HG03060 (cell line): ENCODE measurements around the gene RPS6KA1.
"Not testable (repeated sequence)": the region's sequence is repeated elsewhere in the genome, so short reads cannot be mapped to it uniquely, and the experiment has no call there.

ENCODE experiments used
- ATAC-seq: cut with Tn5 transposase; IDR thresholded peaks from one replicate; pipeline ENCODE4 v1.9.1; 2021; ENCODE audit warnings: low read depth, moderate number of reproducible peaks; ENCODE audit not compliant: unreplicated experiment

The RPS6KA1 gene

DNA sequence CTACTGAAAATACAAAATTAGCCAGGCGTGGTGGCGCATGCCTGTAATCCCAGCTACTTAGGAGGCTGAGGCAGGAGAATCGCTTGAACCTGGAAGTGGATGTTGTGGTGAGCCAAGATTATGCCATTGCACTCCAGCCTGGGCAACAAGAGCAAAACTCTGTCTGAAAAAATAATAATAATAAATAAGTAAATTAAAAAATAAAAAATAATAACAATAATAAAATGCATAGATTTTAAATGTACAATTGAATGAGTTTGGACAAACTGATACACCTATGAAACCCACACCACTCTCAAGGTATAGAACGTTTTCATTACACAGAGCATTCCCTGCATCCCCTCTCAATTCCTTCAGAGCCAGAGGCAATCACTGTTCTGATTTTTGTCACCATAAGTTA, 55.0 kb downstream of the RPS6KA1 start:
- ATAC-seq: not testable (repeated sequence)

DNA sequence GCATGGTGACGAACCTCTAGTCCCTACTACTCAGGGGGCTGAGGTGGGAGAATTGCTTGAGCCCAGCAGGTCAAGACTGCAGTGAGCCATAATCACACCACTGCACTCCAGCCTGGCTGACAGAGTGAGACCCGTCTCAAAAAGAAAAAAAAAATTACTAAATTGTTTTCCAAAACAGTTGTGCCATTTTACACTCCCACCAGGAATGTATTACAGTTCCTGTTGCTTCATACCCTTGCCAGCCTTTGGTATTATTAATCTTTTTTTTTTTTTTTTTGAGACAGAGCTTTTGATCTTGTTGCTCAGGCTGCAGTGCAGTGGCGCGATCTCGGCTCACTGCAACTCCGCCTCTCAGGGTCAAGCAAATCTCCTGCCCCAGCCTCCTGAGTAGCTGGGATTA, 55.9 kb downstream of the RPS6KA1 start:
- no peak for ATAC-seq

DNA sequence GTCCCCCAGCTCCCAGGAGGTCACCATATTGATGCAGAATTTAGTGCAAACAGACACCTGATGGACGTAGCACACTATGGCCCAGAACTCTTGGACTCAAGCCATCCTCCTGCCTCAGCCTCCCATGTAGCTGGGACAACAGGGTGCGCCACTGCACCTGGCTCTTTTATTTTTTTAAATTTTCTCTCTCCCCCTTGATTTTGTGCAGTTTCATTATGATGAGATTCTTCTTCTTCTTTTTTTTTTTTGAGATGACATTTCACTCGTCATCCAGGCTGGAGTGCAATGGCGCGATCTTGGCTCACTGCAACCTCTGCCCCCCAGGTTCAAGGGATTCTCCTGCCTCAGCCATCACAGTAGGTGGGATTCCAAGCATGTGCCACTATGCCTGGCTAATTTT, 63.8 kb downstream of the RPS6KA1 start:
- no peak for ATAC-seq

DNA sequence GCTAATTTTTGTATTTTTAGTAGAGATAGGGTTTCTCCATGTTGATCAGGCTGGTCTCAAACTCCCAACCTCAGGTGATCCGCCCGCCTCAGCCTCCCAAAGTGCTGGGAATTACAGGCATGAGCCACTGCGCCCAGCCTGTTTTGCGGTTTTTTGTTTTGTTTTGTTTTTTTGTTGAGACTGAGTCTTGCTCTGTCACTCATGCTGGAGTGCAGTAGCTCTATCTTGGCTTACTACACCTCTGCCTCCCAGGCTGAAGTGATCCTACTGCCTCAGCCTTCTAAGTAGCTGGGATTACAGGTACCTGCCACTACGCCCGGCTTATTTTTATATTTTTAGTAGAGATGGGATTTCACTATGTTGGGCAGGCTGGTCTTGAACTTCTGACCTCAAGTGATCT, 65.0 kb downstream of the RPS6KA1 start:
- not testable (repeated sequence) for ATAC-seq

DNA sequence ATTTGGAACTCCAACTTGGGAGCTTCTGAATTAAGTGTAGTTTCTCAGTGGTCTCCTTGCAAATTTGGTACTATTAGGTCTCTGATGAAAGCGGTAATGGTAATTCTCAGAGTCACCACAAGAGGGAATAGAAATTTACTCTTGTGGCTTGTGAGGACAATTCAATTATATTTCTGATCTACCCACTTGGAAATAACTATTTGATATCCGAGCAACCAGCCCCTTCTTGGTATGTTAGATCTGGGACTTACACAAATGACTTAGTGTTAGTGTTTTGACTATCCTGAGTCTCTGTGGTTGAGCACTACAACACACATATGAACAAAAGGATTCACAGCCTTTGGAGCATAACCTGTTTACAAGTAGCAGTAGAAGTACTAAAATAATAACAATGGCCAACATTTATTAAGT, 68.1 kb downstream of the RPS6KA1 start:
- no peak for ATAC-seq

DNA sequence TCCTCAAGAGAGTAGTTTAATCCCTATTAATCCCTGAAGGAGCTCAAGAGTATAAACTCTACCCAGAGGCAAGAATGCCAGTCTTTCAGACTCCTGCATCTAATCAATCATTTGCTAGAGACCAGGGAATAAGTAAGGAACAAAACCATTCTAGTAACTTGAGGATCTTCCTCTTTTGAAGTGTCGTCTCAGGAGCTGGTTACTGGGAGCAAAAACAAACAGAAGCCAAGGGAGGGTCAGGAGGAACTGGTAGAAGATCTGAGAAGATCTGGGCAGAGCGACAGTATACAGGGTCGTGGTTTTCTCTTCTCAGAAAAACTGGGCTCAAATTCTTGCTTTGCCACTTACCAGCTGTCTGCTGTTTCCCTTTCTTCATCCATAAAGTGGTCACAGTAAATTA, 69.3 kb downstream of the RPS6KA1 start:
- no peak for ATAC-seq

DNA sequence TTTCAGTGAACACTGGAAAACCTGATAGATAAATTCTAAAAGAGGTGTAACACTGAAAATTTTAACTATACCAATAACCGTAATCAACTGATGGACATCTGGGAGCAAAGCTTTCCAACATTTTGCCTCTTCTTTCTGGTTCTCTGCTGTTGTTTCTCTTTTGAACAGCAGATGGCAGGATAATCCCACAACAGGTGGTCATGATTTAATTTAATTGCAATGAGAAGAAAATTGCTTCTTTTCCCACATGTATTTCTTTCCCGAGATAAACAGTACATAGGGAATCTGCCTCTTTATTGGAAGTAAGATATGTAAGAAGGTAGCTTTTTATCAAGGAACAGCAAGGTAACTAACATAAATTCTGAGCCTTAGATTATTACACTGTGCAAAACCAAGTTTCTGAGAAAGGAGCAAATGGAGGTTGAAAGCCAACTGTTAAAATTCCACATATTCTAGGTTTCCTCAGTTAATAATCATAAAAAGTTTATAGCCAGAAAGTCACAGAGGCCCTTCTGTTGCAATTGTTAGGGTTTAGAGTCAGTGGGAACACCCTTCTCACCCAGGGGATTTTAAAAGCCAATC, 72.9 kb downstream of the RPS6KA1 start:
- ATAC-seq: no peak

DNA sequence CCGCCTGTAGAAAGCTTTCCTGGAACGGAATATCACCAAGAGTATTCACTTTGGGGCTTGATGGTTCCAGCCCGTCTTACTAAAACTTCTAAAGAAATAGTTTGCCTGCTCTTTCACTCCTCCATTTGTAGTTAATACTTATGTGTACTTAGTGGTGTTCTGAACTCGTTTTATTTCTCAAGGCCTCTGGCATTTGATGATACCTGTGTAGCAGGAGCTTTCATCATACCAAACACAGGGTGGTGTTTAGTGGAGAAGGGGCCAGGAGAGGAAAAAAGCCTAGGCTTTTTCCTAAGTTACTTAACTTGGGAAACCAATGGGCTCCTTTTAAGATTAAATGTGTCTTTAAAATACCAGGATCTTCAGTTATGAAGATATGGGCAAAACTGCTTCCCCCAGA, 74.3 kb downstream of the RPS6KA1 start:
- no peak for ATAC-seq

DNA sequence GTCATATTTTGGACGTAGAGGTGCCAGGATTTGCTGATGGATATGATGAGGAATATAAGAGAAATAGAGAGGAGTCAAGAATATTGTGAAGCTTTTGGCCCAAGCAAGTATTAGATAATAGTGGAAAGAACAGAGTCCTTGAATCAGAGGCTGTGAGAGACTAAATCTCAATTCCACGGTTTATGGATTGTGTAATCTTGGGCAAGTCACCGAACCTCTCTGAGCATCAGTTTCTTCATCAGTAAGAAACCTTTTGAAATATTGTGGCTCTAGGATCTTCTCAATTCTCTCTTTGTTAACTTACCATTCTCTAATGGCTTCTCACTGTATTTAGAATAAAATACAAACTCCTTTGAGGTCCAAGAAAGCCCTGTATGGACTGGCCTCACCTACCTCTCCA, 77.6 kb downstream of the RPS6KA1 start:
- no peak for ATAC-seq

DNA sequence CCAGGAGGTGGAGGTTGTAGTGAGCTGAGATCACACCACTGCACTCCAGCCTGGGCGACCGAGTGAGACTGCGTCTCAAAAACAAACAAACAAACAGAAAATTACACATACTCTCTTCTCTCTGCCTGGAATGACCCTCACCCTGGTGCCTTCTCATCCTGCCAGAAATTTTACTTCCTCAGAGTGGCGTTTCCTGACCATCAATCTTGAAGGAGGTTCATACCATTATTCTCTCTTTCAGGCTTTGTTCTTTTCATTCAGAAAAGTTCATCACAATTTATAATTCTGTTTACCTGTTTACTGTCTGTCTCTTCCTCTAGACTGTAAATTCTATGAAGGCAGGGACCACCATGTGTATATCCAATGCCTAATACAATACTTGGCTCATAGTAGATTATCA, 79.3 kb downstream of the RPS6KA1 start:
- ATAC-seq: no peak

DNA sequence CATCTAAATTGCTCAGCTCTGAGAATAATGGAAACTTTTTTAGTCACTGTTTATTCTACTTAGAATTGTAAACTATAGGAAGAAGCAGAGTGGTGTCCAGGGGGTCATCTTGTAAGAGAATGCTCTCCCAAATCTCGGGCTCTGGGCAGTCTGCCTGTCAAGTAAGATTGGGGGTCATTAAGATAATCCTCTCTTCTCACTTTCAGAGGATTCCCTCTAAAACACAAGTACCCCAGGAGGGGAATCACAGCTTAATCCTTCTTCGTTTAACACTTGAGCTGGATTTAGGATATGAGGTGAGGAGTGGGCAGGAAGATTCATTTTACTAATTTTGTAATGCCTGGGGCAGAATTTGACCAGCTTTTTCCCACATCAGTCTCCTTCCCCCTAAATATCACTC, 81.2 kb downstream of the RPS6KA1 start:
- no peak for ATAC-seq

DNA sequence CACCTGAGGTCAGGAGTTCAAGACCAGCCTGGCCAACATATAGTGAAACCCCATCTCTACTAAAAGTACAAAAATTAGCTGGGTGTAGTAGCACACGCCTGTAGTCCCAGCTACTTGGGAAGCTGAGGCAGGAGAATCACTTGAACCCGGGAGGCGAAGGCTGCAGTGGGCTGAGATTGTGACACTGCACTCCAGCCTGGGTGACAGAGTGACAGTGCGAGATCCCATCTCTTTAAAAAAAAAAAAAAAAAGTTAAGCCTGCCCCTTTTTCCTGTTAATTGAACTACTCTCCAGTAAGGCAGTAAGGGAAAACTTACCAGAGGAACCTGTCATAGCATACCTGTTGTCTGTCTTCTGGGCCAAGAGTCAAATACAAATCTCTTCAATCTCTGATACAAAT, 83.1 kb downstream of the RPS6KA1 start:
- ATAC-seq: not testable (repeated sequence)

DNA sequence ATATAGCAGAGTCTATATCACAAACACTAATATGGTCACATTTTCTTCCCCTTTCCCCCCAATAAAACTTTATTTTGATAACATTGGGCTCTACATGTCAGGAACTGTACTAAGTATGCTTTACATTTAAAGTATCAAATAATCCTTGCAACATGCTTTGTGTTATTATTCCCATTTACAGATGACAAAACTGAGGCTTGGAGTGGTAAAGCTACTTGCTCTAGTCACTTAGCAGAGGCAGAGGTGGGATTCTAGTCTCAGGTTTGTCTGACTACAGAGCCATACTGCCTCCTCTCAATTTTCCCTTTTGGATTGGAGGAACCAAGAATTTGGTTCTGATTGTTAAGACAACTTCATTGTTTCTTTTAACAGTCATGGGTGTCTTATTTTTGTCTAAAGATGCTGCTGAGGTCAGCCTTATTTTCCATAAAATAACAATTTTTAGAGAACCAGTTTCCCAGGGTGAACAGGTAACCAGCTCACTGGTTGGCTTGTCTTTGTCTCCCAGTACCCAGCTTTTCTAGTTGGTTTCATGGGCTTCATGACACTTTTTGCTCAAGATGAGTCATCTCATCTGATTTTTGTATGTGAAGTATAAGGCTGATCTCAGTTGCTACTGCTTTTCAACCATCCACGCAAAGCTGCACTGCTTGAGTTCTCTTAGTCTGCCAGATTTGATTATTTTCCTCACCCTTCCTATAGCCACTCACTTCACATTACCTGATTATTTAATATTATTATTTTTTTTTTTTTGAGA, 85.3 kb downstream of the RPS6KA1 start:
- ATAC-seq: no peak

DNA sequence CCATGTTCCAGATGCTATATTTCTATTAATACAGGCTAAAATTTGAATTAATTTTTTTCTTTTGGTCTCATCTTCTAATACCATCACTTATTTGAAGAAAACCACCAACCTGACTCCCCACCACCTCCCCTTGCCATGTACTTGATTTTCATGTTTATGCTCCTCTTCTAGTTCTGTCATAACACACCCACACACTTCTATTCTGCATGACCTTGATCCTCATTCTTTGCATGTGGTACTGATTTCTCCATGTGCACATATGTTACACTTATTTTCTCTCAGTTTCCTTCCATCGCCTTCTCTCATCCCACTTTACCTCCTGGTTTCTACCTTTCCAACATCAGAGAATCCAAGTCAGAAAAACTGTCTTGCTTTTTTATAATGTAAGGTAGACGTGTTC, 87.3 kb downstream of the RPS6KA1 start:
- no peak for ATAC-seq

DNA sequence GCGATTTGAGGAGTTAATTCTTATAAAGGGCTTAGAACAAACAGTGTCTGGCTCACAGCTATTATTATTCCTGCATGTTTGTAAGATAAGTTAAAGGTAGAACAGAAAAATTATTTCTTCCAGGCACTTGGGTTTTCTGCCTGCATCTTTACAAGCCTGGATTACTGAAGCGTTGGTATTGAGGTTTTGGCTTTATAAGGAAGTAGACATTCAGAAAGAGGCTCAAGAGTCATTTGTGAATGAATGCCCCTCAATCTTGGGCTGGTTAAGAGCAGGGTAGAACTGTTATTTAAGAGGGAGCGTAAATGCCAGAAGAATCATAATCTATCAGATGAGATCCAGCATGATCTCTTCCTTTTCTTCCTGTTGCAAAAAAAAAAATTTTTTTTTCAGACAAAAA, 89.0 kb downstream of the RPS6KA1 start:
- ATAC-seq: no peak
